ENCODE data around the gene SFT2D3.

The SFT2D3 gene

DNA sequence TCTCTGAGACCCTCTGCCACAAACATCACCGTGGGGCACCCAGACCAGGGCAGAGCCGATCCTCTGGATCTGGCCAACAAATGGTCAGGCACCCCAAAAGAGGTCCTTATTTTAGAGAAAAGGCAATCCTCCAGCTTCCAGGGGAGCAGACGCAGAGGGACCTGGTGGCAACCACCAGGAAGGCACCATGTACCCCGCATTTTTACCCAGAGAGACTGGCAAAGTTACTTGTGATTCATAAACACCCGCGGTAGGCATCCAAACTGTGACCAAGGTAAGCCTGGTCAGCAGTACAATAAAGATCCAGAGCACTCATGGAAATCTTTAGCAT lies 36.4 kb upstream of the SFT2D3 start:
- no peak for DNase-seq

GRCh38 chr2:127665267-127665893 lies 35.9 kb upstream of the SFT2D3 start:
- no peak for DNase-seq

DNA sequence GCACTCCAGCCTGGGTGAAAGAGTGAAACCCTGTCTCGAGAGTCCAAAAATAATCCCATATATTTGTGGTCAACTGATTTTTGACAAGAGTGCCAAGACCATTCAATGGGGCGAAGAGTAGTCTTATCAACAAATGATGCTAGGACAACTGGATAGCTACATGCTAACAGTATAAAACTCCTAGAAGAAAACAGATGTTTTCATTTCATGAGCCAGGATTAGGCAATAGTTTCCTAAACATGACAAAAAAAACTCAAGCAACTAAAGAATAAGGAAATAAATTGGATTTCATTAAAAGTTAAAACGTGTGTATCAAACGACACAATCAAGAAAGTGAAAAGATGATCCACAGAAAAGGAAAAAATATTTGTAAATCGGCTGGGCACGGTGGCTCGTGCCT lies 32.2 kb upstream of the SFT2D3 start:
- no peak for DNase-seq

DNA sequence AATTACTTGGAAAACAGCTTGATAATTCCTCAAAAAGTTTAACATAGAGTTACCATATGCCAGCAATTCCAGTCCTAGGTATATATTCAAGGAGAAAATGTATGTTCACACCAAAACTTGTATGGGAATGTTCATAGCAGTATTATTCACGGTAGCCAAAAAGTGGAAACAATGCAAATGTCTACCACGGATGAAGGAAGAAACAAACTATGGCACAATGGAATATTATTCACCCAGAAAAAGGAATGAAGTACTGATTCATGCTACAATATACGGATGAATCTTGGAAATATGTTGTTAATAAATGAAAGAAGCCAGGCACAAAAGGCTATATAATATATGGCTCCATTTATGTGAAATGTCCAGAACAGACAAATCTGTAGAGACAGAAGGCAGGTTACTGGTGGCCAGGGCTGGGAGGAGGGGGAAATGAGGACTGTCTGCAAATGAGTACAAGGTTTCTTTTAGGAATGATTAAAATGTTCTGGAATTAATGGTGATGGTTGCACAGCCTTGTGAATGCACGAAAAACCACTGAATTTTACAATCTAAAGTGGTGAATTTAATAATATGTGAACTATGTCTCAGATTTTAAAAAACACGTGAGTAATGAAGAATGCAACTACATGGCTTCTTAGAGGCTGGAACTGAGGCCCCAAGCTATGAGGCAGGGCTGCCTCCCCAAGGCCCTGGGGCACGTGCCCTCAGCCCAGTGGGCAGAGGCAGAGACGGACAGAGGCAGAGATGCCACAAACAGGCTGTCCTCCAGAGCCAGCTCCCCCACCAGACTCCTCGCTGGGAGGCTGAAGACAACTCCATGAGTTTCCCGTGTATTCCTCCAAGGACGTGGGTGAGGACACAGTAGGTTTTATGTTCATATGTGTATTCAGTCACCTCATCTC lies 31.0 kb upstream of the SFT2D3 start:
- DNase-seq: no peak

DNA sequence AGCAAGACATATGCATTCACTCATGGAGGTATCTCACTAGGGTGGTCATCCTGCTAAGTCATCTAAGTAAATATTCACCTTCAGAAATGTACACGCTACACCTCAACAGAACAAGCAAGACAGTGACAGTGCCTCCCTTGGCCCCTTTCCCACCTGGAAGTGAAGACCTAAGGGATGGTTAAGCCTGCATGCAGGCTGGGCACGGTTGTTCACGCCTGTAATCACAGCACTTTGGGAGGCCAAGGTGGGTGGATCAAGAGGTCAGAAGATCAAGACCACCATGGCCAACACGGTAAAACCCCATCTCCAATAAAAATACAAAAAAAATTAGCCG lies 30.4 kb upstream of the SFT2D3 start:
- DNase-seq: no peak

- no peak for DNase-seq
These were observed 29.6 kb upstream of the SFT2D3 start for GRCh38 chr2:127671557-127672302.

GRCh38 chr2:127672341-127673224 lies 28.7 kb upstream of the SFT2D3 start:
- DNase-seq: no peak

DNA sequence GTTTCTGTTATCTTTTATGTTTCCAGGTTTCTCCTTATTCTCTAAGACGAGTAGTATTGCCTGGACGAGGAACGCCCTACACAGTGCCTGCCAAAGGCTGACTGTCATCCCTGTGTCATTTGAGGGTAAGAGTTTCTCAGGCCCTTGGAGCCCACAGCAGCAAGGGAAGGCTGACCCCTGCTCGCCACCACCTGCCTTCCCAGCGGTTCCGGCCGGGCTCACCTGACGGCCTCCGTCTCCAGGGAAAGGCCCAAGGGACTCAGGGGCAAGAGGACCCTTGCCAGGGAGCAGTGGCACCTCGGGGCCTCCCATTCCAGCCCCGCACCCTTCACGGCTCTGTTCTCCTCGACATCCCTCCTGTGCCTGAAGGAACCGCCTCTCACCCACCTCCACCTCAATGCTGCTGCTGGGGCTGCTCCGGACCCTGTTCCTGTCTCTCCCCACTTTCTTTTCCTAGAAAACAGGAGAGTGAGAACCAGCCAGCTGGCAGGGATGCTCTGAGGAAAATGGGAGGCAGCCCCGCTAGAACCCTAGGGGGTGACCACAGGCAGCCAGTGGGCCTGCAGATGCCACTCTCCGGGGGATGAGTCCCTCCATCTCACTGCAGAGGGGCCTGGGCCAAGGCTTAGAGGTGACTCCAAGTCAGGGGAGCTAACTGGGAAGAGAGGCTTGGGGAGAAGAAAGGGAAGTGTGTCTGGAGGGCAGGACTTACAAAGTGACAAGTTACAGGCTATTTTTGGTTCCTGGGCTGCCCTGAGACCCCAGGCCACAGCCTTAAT lies 27.8 kb upstream of the SFT2D3 start:
- DNase-seq: no peak

GRCh38 chr2:127674241-127675209 lies 26.8 kb upstream of the SFT2D3 start:
- no peak for DNase-seq

DNA sequence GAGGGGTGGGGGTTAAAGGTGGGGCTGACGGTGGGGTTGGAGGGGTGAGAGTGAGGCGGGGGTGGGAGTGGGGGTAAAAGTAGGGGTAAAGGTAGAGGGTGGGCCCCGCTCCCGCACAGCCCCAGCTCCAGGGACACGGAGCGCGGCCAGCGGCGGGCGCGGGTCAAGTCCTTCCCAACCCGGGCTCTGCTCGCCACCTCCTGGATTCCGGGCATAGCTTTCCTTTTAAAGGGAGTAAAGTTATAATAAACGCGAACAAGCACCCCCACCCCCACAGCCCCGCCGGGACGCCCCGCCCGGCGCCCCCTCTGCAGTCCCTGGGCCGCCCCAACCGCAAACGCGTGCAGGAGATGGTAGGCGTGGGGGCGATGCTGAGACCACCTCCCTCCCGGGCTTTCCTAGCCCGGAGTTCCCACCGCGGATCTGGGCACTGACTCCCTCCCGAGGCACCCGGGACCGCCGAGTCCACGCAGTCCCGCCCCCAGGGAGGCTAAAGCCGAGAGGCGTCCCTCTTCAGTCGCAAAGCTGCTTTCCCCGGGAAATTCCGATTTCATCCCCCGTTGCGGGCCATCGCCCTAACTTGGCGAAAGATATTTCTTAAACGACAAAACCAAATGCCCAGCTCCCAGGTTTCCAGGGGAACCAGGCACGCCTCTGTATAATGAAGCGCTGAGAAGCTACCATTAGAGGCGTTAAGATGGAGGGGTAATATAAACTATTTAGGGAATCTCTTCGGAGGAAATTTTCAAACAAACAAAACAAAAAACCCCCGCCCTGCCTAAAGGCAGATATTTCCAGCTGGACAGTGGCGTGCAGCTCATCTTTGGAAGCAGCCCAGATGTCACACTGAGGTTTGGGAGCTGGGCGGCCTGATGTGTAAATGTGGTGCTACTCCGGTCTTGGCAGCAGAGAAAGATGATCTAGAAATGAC lies 25.7 kb upstream of the SFT2D3 start, which contains the start of gene LIMS2:
LIMS2 (minus strand) TSS at position 200 of the 931 bp plus-strand sequence. CDS start 506 bp downstream, outside the sequence.
- no peak for DNase-seq

DNA sequence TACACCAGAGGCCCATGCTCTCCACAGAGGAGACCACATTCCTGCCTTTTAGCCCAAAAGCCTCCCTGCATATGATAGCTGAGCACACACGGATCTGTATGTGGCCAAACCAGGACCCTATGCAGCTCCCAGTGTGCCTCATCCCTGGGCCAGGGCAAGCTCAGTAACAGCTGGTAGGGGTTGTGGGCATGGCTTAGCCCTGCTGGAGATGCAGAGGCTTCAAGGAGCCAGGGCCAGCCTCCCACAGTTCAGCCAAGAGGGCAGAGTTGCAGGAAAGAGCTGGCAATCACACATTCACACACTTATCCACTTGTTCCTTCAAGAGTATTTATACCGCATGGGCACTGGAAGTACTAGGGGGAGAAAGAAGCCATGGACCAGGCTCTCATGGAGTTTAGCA lies 24.4 kb upstream of the SFT2D3 start:
- no peak for DNase-seq

DNA sequence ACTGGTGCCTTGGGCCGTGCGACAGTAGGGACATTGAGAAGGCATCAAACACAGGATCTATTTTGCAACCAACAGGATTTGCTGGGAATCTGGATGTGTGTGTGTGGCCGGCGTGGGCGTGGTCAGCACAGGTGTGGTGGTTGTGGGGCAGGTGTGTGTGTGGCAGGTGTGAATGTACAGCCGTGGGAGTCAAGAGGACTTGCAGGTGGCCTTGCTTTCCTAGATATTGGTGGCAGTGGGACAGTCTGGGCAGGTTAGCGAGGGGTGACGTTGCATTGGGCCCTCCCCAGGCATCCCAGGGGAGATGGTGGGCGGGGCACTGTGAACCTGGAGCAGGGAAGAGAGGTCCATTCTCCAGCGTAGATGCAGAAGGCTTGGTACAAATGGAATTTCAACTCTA lies 22.8 kb upstream of the SFT2D3 start:
- no peak for DNase-seq

DNA sequence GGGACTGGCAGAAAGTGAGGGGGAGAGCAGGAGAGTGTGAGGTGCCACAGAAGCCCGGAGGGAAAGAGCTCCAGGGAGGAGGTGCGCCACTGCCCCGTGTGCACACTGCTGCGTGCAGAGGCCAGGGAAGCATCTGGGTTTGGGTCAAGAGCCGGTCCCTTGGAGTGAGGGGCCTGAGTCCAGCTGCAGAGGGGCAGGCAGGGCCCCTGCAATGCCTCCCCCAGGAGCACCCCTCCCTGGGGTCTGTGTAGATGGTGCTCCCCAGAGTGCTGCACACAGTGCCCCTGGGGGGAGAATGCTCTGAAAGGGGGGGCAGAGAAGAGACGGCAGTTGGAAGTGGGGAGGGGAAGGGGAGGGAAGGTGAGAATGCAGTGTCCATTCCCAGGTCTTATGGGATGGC lies 22.3 kb upstream of the SFT2D3 start:
- no peak for DNase-seq

DNA sequence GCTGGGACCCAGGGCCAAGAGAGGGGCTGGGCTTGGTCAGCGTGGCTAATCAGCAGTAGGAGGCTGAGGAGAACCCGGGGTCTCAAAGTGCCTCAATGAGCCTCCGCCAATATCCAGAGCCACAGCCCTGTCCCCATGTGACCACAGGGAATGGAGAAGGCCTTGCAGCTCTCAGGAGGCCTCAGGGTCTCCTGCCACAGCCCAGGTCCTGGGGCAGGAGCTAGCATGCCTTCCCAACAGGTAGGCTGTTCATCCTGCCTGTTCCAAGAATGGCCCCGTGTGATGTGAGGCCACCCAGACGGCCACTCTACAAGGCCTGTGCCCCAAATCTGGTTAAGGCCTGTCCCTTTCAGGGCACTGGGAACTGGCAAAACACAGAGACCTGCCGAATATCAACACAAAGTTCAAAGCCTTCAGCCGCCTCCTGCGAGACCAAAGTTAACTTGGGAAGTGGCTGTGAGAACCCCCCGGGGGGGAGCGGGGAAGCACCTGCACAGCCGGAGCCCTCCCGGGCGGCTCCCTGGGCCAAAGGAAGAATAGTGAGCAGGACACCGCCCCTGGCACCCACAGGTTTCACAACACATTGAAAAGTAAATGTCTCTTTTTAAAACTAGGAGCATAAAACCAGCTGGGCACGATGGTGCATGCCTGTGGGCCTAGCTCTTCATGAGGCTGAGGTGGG lies 21.5 kb upstream of the SFT2D3 start:
- no peak for DNase-seq

DNA sequence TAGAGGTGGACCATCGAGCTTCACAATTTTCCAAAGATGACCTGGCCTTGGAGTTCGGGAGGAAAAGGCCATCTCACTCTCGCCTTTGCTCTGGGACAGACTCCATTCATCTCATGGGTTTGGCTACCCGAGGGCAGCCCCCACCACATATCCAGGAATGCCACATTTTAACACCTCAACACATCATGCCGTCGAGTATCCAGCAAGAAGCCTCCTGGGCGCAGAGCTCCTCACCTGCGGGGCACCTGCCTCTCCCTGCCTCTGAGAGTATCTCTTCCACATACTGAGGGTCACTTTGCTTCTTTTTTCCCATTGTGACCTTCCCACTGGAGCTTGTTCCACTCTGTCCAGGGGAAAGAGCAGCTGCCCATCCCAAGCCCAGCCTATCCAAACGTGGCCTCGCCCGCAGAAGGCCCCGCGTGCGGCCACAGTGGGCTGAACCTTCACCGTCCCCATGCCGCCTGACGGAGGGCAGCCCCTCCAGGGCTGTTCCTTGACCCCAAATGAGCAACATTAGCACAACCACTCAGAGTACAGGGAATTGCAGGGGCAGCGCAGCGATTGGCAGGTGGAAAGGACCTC lies 20.5 kb upstream of the SFT2D3 start:
- DNase-seq: no peak

DNA sequence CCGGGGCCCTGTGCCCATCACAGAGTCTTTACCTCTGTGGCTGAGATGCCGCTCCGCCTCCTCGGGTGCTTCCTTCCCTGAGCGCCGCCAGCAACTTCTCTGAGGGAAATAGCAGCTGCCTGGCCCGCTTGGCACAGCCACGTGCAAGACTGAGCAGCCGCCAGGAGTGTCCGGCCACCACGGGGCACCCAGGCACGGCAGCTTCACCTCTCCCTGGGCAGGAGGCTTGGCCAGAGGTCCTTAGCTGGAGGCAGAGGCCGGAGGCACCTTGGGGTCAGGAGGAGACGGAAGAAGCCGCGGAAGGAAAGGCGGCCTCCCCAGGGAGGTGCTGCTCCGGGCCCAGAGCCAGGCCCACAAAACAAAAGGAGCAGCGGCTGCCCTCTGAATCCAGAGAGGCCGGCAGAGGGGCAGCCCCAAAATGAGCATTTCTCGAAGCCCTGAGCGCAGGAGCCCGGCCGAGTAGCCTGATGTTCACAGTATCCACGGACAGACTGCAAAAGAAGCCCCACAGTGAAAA lies 20.0 kb upstream of the SFT2D3 start:
- DNase-seq: no peak

GRCh38 chr2:127681976-127682857 lies 19.1 kb upstream of the SFT2D3 start:
- DNase-seq: no peak

Data from activated CD4-positive, alpha-beta T cell treated with anti-CD3 and anti-CD28 coated beads for 1 hour (primary cell).